H1 (cell line): ENCODE measurements around the gene FLCN. TPM values are rescaled to one million over a fixed set of nuclear protein-coding genes. Genes with fewer than 3 reads are reported as not detected.

Experiments
- polyA plus RNA-seq, 7 experiments: library from polyadenylated mRNA; depleted of rRNA in 3 of 7; stranded (reverse) in 5 of 7; unstranded in 2 of 7; fragments of >200 nt in 5 of 7; fragments of 200-250 nt in 2 of 7; gene quantifications; 1 replicate in 5 of 7; 2 replicates in 1 of 7; 4 replicates in 1 of 7; pipeline versions ENCODE4 v1.2.1 to v1.2.3, GENCODE V29; 2011 to 2013; ENCODE audit warnings: missing spikeins in 2 of 7, mixed read lengths in 2 of 7
- small RNA-seq: library from polyadenylated mRNA; stranded (forward); fragments of <200 nt; extraction: miRNeasy Mini kit (QIAGEN cat#:217004); gene quantifications from one replicate; pipeline ENCODE3, GENCODE V24; 2013; ENCODE audit not compliant: insufficient read depth
- total RNA-seq: library from RNA; stranded (reverse); fragmentation: NEBNext Ultra II Directional; extraction: Animal tissue kit (Norgen Biotek cat#: 25700); gene quantifications from 2 replicates; pipeline ENCODE4 v1.2.1, GENCODE V29; 2021

FLCN gene
- total and polyA plus RNA-seq, 2 of the 8 experiments (the other 6 are each of a cell fraction or from before 2014, with no cell fraction given) = 15.6 to 34.6 TPM

Small RNA genes within 50 kb of the gene (small RNA-seq; reads per million reads assigned to genes)
- gene RNU6-767P = not detected

Other genes with a start within 250 kb of the FLCN start
- gene MPRIP, start 194.7 kb downstream of the FLCN start, total RNA-seq = 145 and 146 TPM in 2 replicates
- gene MPRIP, start 194.7 kb downstream of the FLCN start, polyA plus RNA-seq (2011; rRNA removed) = 48.6 and 62.8 TPM in 2 replicates
- 0.22 TPM in 1 of 2 replicates, not detected in the other for gene PLD6, start 30.8 kb downstream of the FLCN start, total RNA-seq
- 0.17 and 0.20 TPM in 2 replicates for gene PLD6, start 30.8 kb downstream of the FLCN start, polyA plus RNA-seq (2011; rRNA removed)
- 110 and 112 TPM in 2 replicates for gene COPS3, start 44.1 kb upstream of the FLCN start, total RNA-seq
- gene COPS3, start 44.1 kb upstream of the FLCN start, polyA plus RNA-seq (2011; rRNA removed) = 59.8 and 82.9 TPM in 2 replicates
- 7.6 and 8.7 TPM in 2 replicates for gene NT5M, start 66.2 kb upstream of the FLCN start, total RNA-seq
- 16.2 and 18.2 TPM in 2 replicates for gene NT5M, start 66.2 kb upstream of the FLCN start, polyA plus RNA-seq (2011; rRNA removed)
- gene MED9, start 239.8 kb upstream of the FLCN start, total RNA-seq = 15.8 and 16.9 TPM in 2 replicates
- gene MED9, start 239.8 kb upstream of the FLCN start, polyA plus RNA-seq (2011; rRNA removed) = 19.7 and 22.1 TPM in 2 replicates